CD14-positive monocyte (primary cell): ENCODE results near the gene TUBB. TPM values are rescaled to one million over a fixed set of nuclear protein-coding genes. Genes with fewer than 3 reads are reported as not detected.

Experiments used
- DNase-seq, 3 donors: peaks; one replicate each; pipeline ENCODE4 v3.0.0-alpha.2; 2011 to 2022
- H2AFZ ChIP-seq: 2 replicates; pipeline ENCODE4 v1.6.0; 2012; ENCODE audit warnings: mild to moderate bottlenecking, low read depth, low read length, inconsistent platforms; ENCODE audit not compliant: insufficient read depth, poor library complexity, severe bottlenecking
- H3K27ac ChIP-seq, 2 donors: 1 replicate in 1 of 2; 2 replicates in 1 of 2; pipeline ENCODE4 v1.5.1; 2012 to 2013; ENCODE audit warnings: low read length in 2 of 2, control low read depth in 1 of 2, inconsistent platforms in 1 of 2, low read depth in 1 of 2, mild to moderate bottlenecking in 1 of 2
- H3K27me3 ChIP-seq, 2 donors: one replicate each; pipeline versions ENCODE4 v1.6.0 to v1.6.1; 2011 to 2013; ENCODE audit warnings: low read length in 2 of 2; ENCODE audit not compliant: control insufficient read depth in 2 of 2, insufficient read depth in 2 of 2
- H3K36me3 ChIP-seq, 2 donors: replicated peaks in 1 of 2; 1 replicate in 1 of 2; 2 replicates in 1 of 2; pipeline versions ENCODE4 v1.5.1 to v1.6.1; 2012 to 2013; ENCODE audit warnings: low read length in 2 of 2, control low read depth in 1 of 2, inconsistent platforms in 1 of 2, mild to moderate bottlenecking in 1 of 2; ENCODE audit not compliant: insufficient read depth in 2 of 2, control insufficient read depth in 1 of 2
- H3K4me1 ChIP-seq, 2 donors: 1 replicate in 1 of 2; 2 replicates in 1 of 2; pipeline versions ENCODE4 v1.5.1 to v1.6.1; 2012 to 2013; ENCODE audit warnings: low read length in 2 of 2, control low read depth in 1 of 2, inconsistent platforms in 1 of 2, mild to moderate bottlenecking in 1 of 2, moderate library complexity in 1 of 2; ENCODE audit not compliant: insufficient read depth in 2 of 2, control insufficient read depth in 1 of 2
- H3K4me2 ChIP-seq: replicated peaks from 2 replicates; pipeline ENCODE3; 2012; ENCODE audit warnings: low read length, moderate library complexity, mild to moderate bottlenecking; ENCODE audit not compliant: poor library complexity, severe bottlenecking; ENCODE audit errors: extremely low read depth
- H3K4me3 ChIP-seq, 3 experiments: fragments of 200-600 bp in 1 of 3; sonication (generic) in 1 of 3; replicated peaks in 1 of 3; 1 replicate in 2 of 3; 2 replicates in 1 of 3; pipeline ENCODE4 v1.5.1; 2011 to 2013; ENCODE audit warnings: low read length in 3 of 3, mild to moderate bottlenecking in 3 of 3, control low read depth in 2 of 3, low read depth in 2 of 3, inconsistent platforms in 1 of 3, moderate library complexity in 1 of 3
- H3K79me2 ChIP-seq: 2 replicates; pipeline ENCODE4 v1.6.0; 2012; ENCODE audit warnings: mild to moderate bottlenecking, control low read depth, inconsistent platforms, low read length, moderate library complexity; ENCODE audit not compliant: insufficient read depth
- H3K9ac ChIP-seq: 2 replicates; pipeline ENCODE4 v1.6.0; 2017; ENCODE audit warnings: low read length, mild to moderate bottlenecking; ENCODE audit not compliant: insufficient read depth, poor library complexity, severe bottlenecking
- H3K9me3 ChIP-seq, 2 donors: replicated peaks in 1 of 2; 1 replicate in 1 of 2; 2 replicates in 1 of 2; pipeline versions ENCODE4 v1.5.1 to v1.6.1; 2012 to 2013; ENCODE audit warnings: low read length in 2 of 2, control low read depth in 1 of 2; ENCODE audit not compliant: control insufficient read depth in 1 of 2, insufficient read depth in 1 of 2
- H4K20me1 ChIP-seq: 2 replicates; pipeline ENCODE4 v1.6.0; 2012; ENCODE audit warnings: mild to moderate bottlenecking, low read length, control low read depth, moderate library complexity; ENCODE audit not compliant: insufficient read depth
- H3K27ac Mint-ChIP-seq, 7 donors: one replicate each; pipeline ENCODE4 v1.8.0; 2020; ENCODE audit warnings: mild to moderate bottlenecking in 7 of 7, mixed read lengths in 7 of 7, moderate library complexity in 6 of 7, inconsistent platforms in 2 of 7
- H3K27me3 Mint-ChIP-seq, 3 donors: one replicate each; pipeline ENCODE4 v1.8.0; 2021 to 2022; ENCODE audit warnings: low read depth in 3 of 3, mild to moderate bottlenecking in 3 of 3, mixed read lengths in 3 of 3, moderate library complexity in 3 of 3, inconsistent platforms in 1 of 3
- H3K36me3 Mint-ChIP-seq, 2 donors: one replicate each; pipeline ENCODE4 v1.8.0; 2020; ENCODE audit warnings: mixed read lengths in 2 of 2, inconsistent platforms in 1 of 2, mild to moderate bottlenecking in 1 of 2
- H3K4me1 Mint-ChIP-seq: one replicate; pipeline ENCODE4 v1.8.0; 2020; ENCODE audit warnings: mild to moderate bottlenecking, mixed read lengths
- H3K4me3 Mint-ChIP-seq, 2 donors: one replicate each; pipeline ENCODE4 v1.8.0; 2020; ENCODE audit warnings: mild to moderate bottlenecking in 2 of 2, mixed read lengths in 2 of 2, moderate library complexity in 1 of 2
- H3K9me3 Mint-ChIP-seq, 7 donors: one replicate each; pipeline ENCODE4 v1.8.0; 2020 to 2022; ENCODE audit warnings: mixed read lengths in 7 of 7, mild to moderate bottlenecking in 6 of 7, moderate library complexity in 6 of 7, inconsistent platforms in 2 of 7
- WGBS: methylation state at CpG from one replicate; pipeline ENCODE4 v1.1.5; 2013; ENCODE audit warnings: missing lambda C conversion rate; ENCODE audit not compliant: insufficient coverage; 5-methylcytosine and 5-hydroxymethylcytosine counted together
- intact Hi-C, 2 donors: fragments of 100-400 bp; cut with micrococcal nuclease; formaldehyde crosslinking; loops; one replicate each; pipeline versions ENCODE4 v1.15.0 to v1.15.1; 2023
- polyA plus RNA-seq, 3 donors: library from polyadenylated mRNA; depleted of rRNA in 1 of 3; unstranded in 2 of 3; stranded (reverse) in 1 of 3; fragments of 300-500 nt in 2 of 3; fragments of >200 nt in 1 of 3; fragmentation: Illumina TruSeq in 2 of 3; gene quantifications; 1 replicate in 2 of 3; 2 replicates in 1 of 3; pipeline ENCODE4 v1.2.3, GENCODE V29; 2012 to 2021
- TF ChIP-seq, protein P1 (sequence below): fragments of 200-600 bp; IDR thresholded peaks from one replicate; pipeline ENCODE4 v1.8.0; 2022; ENCODE audit warnings: antibody characterized with exemption, mild to moderate bottlenecking

The TUBB gene
- polyA plus RNA-seq, 3 donors = 48.4 to 130 (median 57.0) TPM

GRCh38 chr6:30687659-30688431 lies 32.3 kb upstream of the TUBB start:
- H3K4me1 ChIP-seq = peaks cover 45 to 58% of the 10 kb centered on the region in 2 donors
- no peaks in the 10 kb centered on the region for H3K36me3 ChIP-seq
- no peak for DNase-seq
- peak overlapping the region; percentile 93 to 99 (median 97) for H3K27ac Mint-ChIP-seq
- peak overlapping the region; percentile 94 to 99 for H3K4me3 Mint-ChIP-seq
- intact Hi-C loops = loop anchor here in 1 of 2 donors (2.0 kb wide), 1 partner anchor 33 kb away; the partner anchor contains the start of gene TUBB
- H3K4me2 ChIP-seq = peak overlapping the region; percentile 100
- H3K27ac ChIP-seq = peak overlapping the region; percentile 99
- peaks cover 0 to 4% (median 0%) of the 10 kb centered on the region in 3 donors for H3K27me3 Mint-ChIP-seq
- peaks cover 32% of the 10 kb centered on the region for H4K20me1 ChIP-seq
- TF ChIP-seq, protein P1, sequence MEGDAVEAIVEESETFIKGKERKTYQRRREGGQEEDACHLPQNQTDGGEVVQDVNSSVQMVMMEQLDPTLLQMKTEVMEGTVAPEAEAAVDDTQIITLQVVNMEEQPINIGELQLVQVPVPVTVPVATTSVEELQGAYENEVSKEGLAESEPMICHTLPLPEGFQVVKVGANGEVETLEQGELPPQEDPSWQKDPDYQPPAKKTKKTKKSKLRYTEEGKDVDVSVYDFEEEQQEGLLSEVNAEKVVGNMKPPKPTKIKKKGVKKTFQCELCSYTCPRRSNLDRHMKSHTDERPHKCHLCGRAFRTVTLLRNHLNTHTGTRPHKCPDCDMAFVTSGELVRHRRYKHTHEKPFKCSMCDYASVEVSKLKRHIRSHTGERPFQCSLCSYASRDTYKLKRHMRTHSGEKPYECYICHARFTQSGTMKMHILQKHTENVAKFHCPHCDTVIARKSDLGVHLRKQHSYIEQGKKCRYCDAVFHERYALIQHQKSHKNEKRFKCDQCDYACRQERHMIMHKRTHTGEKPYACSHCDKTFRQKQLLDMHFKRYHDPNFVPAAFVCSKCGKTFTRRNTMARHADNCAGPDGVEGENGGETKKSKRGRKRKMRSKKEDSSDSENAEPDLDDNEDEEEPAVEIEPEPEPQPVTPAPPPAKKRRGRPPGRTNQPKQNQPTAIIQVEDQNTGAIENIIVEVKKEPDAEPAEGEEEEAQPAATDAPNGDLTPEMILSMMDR = no peak
- H3K36me3 Mint-ChIP-seq = peaks cover 12 to 25% of the 10 kb centered on the region in 2 donors
- peaks cover 51% of the 10 kb centered on the region for H3K4me1 Mint-ChIP-seq
- no peaks in the 10 kb centered on the region for H3K9me3 Mint-ChIP-seq
- peak overlapping the region; percentile 99 for H3K9ac ChIP-seq
- peaks cover 75% of the 10 kb centered on the region for H3K79me2 ChIP-seq
- no peaks in the 10 kb centered on the region for H3K27me3 ChIP-seq
- 15% methylated on average over 12 of the region's 22 CpGs for WGBS
- no peaks in the 10 kb centered on the region for H3K9me3 ChIP-seq
- peak overlapping the region; percentile 96 to 100 (median 96) for H3K4me3 ChIP-seq
- H2AFZ ChIP-seq = peak overlapping the region; percentile 43

DNA sequence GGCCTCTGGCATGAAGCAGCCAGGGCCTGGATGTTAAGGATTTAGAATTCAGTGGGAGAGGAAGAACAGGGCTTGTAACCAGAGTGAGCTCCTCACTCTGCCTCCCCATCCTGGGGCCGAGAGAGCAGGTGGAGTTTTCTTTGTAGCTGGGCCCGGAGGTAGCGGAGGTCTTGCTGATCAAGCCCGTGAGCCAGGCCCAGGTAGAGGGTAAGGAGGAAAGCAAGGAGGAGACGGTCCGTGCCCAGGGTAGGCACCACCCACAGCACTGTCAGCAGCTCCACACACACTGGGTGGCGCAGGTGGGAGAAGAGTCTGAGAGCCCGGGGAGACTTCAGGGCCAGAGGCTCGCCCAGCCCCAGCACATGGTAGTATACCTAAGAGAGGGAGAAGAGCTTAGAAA lies 31.6 kb upstream of the TUBB start:
- Histone ChIP-seq H3K4me1 (peaks cover 42 to 51% of the 10 kb centered on the region in 2 donors), H3K27ac (peak overlapping the region; percentile 99), H2AFZ (no peak overlapping the region), H4K20me1 (peaks cover 25% of the 10 kb centered on the region), H3K9ac (no peak overlapping the region), H3K36me3 (no peaks in the 10 kb centered on the region), H3K9me3 (no peaks in the 10 kb centered on the region), H3K79me2 (peaks cover 68% of the 10 kb centered on the region), H3K4me3 (peak overlapping the region in 1 of 3 experiments; percentile 100), H3K4me2 (peak overlapping the region; percentile 100), H3K27me3 (no peaks in the 10 kb centered on the region)
- H3K36me3 Mint-ChIP-seq = peaks cover 10 to 20% of the 10 kb centered on the region in 2 donors
- TF ChIP-seq, protein P1 = no peak
- no peaks in the 10 kb centered on the region for H3K9me3 Mint-ChIP-seq
- H3K27me3 Mint-ChIP-seq = peaks cover 0 to 4% (median 0%) of the 10 kb centered on the region in 3 donors
- H3K4me3 Mint-ChIP-seq = peak overlapping the region; percentile 94 to 99
- intact Hi-C loops = no loop called here
- peak overlapping the region; percentile 93 to 99 (median 97) for H3K27ac Mint-ChIP-seq
- WGBS = no CpG with 5 or more reads among the region's 9 CpGs
- peaks cover 48% of the 10 kb centered on the region for H3K4me1 Mint-ChIP-seq
- DNase-seq = no peak
